GM21390 (cell line): ENCODE data around the gene WWOX.

Source experiments
- ATAC-seq: cut with Tn5 transposase; IDR thresholded peaks from one replicate; pipeline ENCODE4 v1.9.1; 2021; ENCODE audit not compliant: unreplicated experiment

WWOX gene

GRCh38 chr16:79093554-79093967 lies 994.1 kb downstream of the WWOX start:
- no peak for ATAC-seq

- ATAC-seq = no peak
Observed at GRCh38 chr16:79096246-79096645, 996.8 kb downstream of the WWOX start.

- no peak for ATAC-seq
Observed at GRCh38 chr16:79097166-79097565, 997.7 kb downstream of the WWOX start.

GRCh38 chr16:79097771-79098170 lies 998.3 kb downstream of the WWOX start:
- ATAC-seq = no peak

- ATAC-seq = no peak
Observed at GRCh38 chr16:79098907-79099306, 999.5 kb downstream of the WWOX start.

GRCh38 chr16:79099716-79100115 lies 1000.3 kb downstream of the WWOX start:
- no peak for ATAC-seq

- no peak for ATAC-seq
Observed at GRCh38 chr16:79100447-79100846, 1001.0 kb downstream of the WWOX start.

GRCh38 chr16:79101491-79101890 lies 1002.0 kb downstream of the WWOX start:
- no peak for ATAC-seq

- no peak for ATAC-seq
Observed at GRCh38 chr16:79104567-79104966, 1005.1 kb downstream of the WWOX start.

GRCh38 chr16:79107301-79107700 lies 1007.8 kb downstream of the WWOX start:
- ATAC-seq = no peak

GRCh38 chr16:79109771-79110170 lies 1010.3 kb downstream of the WWOX start:
- no peak for ATAC-seq

GRCh38 chr16:79110242-79110641 lies 1010.8 kb downstream of the WWOX start:
- no peak for ATAC-seq

GRCh38 chr16:79110953-79111352 lies 1011.5 kb downstream of the WWOX start:
- no peak for ATAC-seq

GRCh38 chr16:79112462-79112861 lies 1013.0 kb downstream of the WWOX start:
- ATAC-seq = no peak

- no peak for ATAC-seq
Observed at GRCh38 chr16:79113826-79114225, 1014.4 kb downstream of the WWOX start.

- ATAC-seq = no peak
Observed at GRCh38 chr16:79114759-79115158, 1015.3 kb downstream of the WWOX start.

- ATAC-seq = no peak
Observed at GRCh38 chr16:79121906-79122305, 1022.5 kb downstream of the WWOX start.

GRCh38 chr16:79122343-79122742 lies 1022.9 kb downstream of the WWOX start:
- ATAC-seq = no peak

- no peak for ATAC-seq
Observed at GRCh38 chr16:79124016-79124756, 1024.7 kb downstream of the WWOX start.

GRCh38 chr16:79127766-79128165 lies 1028.3 kb downstream of the WWOX start:
- no peak for ATAC-seq

- ATAC-seq = no peak
Observed at GRCh38 chr16:79128706-79129105, 1029.3 kb downstream of the WWOX start.

- ATAC-seq = no peak
Observed at GRCh38 chr16:79130616-79131015, 1031.2 kb downstream of the WWOX start.
